Endothelial cell of umbilical vein (primary cell): ENCODE measurements around the gene NDFIP1. TPM values are rescaled to one million over a fixed set of nuclear protein-coding genes. Genes with fewer than 3 reads are reported as not detected.

ENCODE experiments used
- BruUV-seq: library from RNA; stranded (reverse); fragments of 400-500 nt; replicated peaks from 2 replicates; lab custom pipeline; 2021; lab: Mats Ljungman, UMichigan
- CTCF ChIA-PET: fragments of 300-600, 350-600 bp; sonication (Branson Sonifier 250); formaldehyde crosslinking; loops from one replicate; lab custom pipeline; 2021; ENCODE audit warnings: antibody characterized with exemption, inconsistent platforms; lab: Charles Lee
- POLR2A ChIA-PET: fragments of 300-600, 350-600 bp; sonication (Branson Sonifier 250); formaldehyde crosslinking; loops from one replicate; lab custom pipeline; 2021; ENCODE audit warnings: antibody characterized with exemption, inconsistent platforms; lab: Charles Lee
- DNase-seq: peaks from one replicate; pipeline ENCODE4 v3.0.0-alpha.2; 2011; ENCODE audit warnings: low read depth, low spot score
- FAIRE-seq: peaks from 2 replicates; lab custom pipeline; 2011; peaks lifted over from hg19 to GRCh38; lab: Jason Lieb, UNC
- H2AFZ ChIP-seq: 2 replicates; pipeline ENCODE4 v1.6.0; 2012; ENCODE audit warnings: low read depth, low read length, control low read depth, inconsistent platforms
- H3K27ac ChIP-seq: 2 replicates; pipeline ENCODE4 v1.5.1; 2011; ENCODE audit warnings: low read depth, mild to moderate bottlenecking, control low read depth, low read length, moderate library complexity; ENCODE audit not compliant: insufficient read depth
- H3K27me3 ChIP-seq, 2 experiments: 2 replicates each; pipeline versions ENCODE4 v1.6.0 to v1.6.1; 2011; ENCODE audit warnings: low read length in 2 of 2, mixed read lengths in 1 of 2; ENCODE audit not compliant: control insufficient read depth in 2 of 2, insufficient read depth in 2 of 2
- H3K36me3 ChIP-seq, 2 experiments: 2 replicates in 1 of 2; 3 replicates in 1 of 2; pipeline ENCODE4 v1.5.1; 2011; ENCODE audit warnings: low read length in 2 of 2, mild to moderate bottlenecking in 1 of 2, moderate library complexity in 1 of 2; ENCODE audit not compliant: control insufficient read depth in 2 of 2, insufficient read depth in 2 of 2; ENCODE audit errors: extremely low read depth in 1 of 2
- H3K4me1 ChIP-seq: 3 replicates; pipeline ENCODE4 v1.5.1; 2011; ENCODE audit warnings: mild to moderate bottlenecking, low read length; ENCODE audit not compliant: control insufficient read depth, insufficient read depth; ENCODE audit errors: extremely low read depth
- H3K4me2 ChIP-seq: 2 replicates; pipeline ENCODE4 v1.6.1; 2011; ENCODE audit warnings: low read length, control low read depth, mixed read lengths; ENCODE audit not compliant: insufficient read depth
- H3K4me3 ChIP-seq, 3 experiments: fragments of 200-600 bp in 1 of 3; sonication (generic), shearing (Covaris generic) in 1 of 3; replicated peaks in 1 of 3; 2 replicates each; pipeline ENCODE4 v1.5.1; 2011 to 2016; ENCODE audit warnings: control low read depth in 3 of 3, low read length in 3 of 3, mild to moderate bottlenecking in 2 of 3, inconsistent platforms in 1 of 3, low read depth in 1 of 3, moderate library complexity in 1 of 3; ENCODE audit not compliant: insufficient read depth in 1 of 3
- H3K79me2 ChIP-seq: 2 replicates; pipeline ENCODE4 v1.6.0; 2012; ENCODE audit warnings: low read length, inconsistent platforms; ENCODE audit not compliant: control insufficient read depth, insufficient read depth
- H3K9ac ChIP-seq: replicated peaks from 2 replicates; pipeline ENCODE3; 2011; ENCODE audit warnings: low read length, control low read depth; ENCODE audit not compliant: insufficient read depth; ENCODE audit errors: extremely low read depth
- H3K9me1 ChIP-seq: replicated peaks from 3 replicates; pipeline ENCODE4 v1.6.0; 2011; ENCODE audit warnings: mild to moderate bottlenecking, low read length; ENCODE audit not compliant: control insufficient read depth, insufficient read depth; ENCODE audit errors: extremely low read depth
- H3K9me3 ChIP-seq: replicated peaks from 2 replicates; pipeline ENCODE4 v1.5.1; 2012; ENCODE audit warnings: low read length, inconsistent platforms; ENCODE audit not compliant: control insufficient read depth, insufficient read depth
- H4K20me1 ChIP-seq: replicated peaks from 2 replicates; pipeline ENCODE3; 2011; ENCODE audit warnings: mild to moderate bottlenecking, low read length; ENCODE audit not compliant: control insufficient read depth, insufficient read depth; ENCODE audit errors: extremely low read depth
- CTCF ChIP-seq, 2 donors: IDR thresholded peaks; 1 replicate in 1 of 2; 2 replicates in 1 of 2; pipeline ENCODE4 v1.5.1; 2011; ENCODE audit warnings: low read length in 2 of 2, mild to moderate bottlenecking in 2 of 2, moderate library complexity in 2 of 2, control low read depth in 1 of 2, inconsistent platforms in 1 of 2, low read depth in 1 of 2; ENCODE audit not compliant: insufficient read depth in 1 of 2; ENCODE audit errors: extremely low read depth in 1 of 2
- GATA2 ChIP-seq: IDR thresholded peaks from 2 replicates; pipeline ENCODE4 v1.7.0; 2011; ENCODE audit warnings: low read depth, mild to moderate bottlenecking, moderate library complexity, mixed read lengths, low read length; ENCODE audit not compliant: insufficient read length, insufficient read depth
- MAX ChIP-seq: IDR thresholded peaks from 2 replicates; pipeline ENCODE4 v1.6.1; 2011; ENCODE audit not compliant: insufficient read depth, insufficient read length
- MYC ChIP-seq: IDR thresholded peaks from one replicate; pipeline ENCODE4 v1.6.1; 2011; ENCODE audit warnings: mild to moderate bottlenecking, low read depth, low read length
- dilution Hi-C: fragments of 300-500 bp; cut with MboI; formaldehyde crosslinking; loops from one replicate; pipeline ENCODE4 v1.15.0; 2019; ENCODE audit warnings: low sequenced_read_pairs; ENCODE audit not compliant: extremely low pct_ligation_motif_present
- intact Hi-C: fragments of 100-400 bp; cut with micrococcal nuclease; formaldehyde crosslinking; loops from one replicate; pipeline ENCODE4 v1.10.0; 2022
- polyA plus RNA-seq, 4 experiments: library from polyadenylated mRNA; depleted of rRNA in 3 of 4; stranded (reverse) in 3 of 4; unstranded in 1 of 4; fragments of >200 nt; gene quantifications; 2 replicates each; pipeline versions ENCODE4 v1.2.1 to v1.2.3, GENCODE V29; 2011 to 2012; ENCODE audit warnings: missing spikeins in 1 of 4
- total RNA-seq: library from RNA; stranded (reverse); gene quantifications from 2 replicates; pipeline ENCODE4 v1.2.3, GENCODE V29; 2021

The NDFIP1 gene
- total and polyA plus RNA-seq, 2 donors (not counting 3 experiments of a cell fraction or from before 2014, with no cell fraction given): 12.3 to 42.6 TPM

- no TSS peak for BruUV-seq
- Histone ChIP-seq H2AFZ (no peak overlapping the region), H3K27me3 (no peaks in the 10 kb centered on the region), H3K9ac (no peak overlapping the region), H4K20me1 (no peaks in the 10 kb centered on the region), H3K79me2 (no peaks in the 10 kb centered on the region), H3K36me3 (no peaks in the 10 kb centered on the region), H3K4me3 (no peak overlapping the region), H3K9me3 (no peaks in the 10 kb centered on the region), H3K4me2 (no peak overlapping the region), H3K9me1 (no peaks in the 10 kb centered on the region), H3K27ac (no peak overlapping the region), H3K4me1 (peaks cover 9% of the 10 kb centered on the region)
- FAIRE-seq: peak; percentile 74
- POLR2A ChIA-PET: interaction anchor here (0.7 kb wide), 1 partner anchor 92 kb away, joined by 7 read pairs; no protein-coding TSS in a partner anchor
- TF ChIP-seq MYC: no peak
- dilution Hi-C loops: no loop called here
- peak; percentile 29 for DNase-seq
- intact Hi-C loops: no loop called here
- CTCF ChIA-PET: interaction anchor here (1.2 kb wide), 1 partner anchor 11 kb away, joined by 4 read pairs; no protein-coding TSS in a partner anchor
Measured at GRCh38 chr5:142156839-142157463, 48.4 kb downstream of the NDFIP1 start.

- no TSS peak for BruUV-seq
- ChIA-PET CTCF (no interaction called here), POLR2A (no interaction called here)
- dilution Hi-C loops (no loop called here), intact Hi-C loops (no loop called here)
- no peaks in the 10 kb centered on the region for H3K4me1 ChIP-seq
- no peak overlapping the region for H3K4me2 ChIP-seq
- no peak overlapping the region for H3K9ac ChIP-seq
- H3K4me3 ChIP-seq: no peak overlapping the region
- no peak for FAIRE-seq
- DNase-seq: no peak
- no peaks in the 10 kb centered on the region for H3K36me3 ChIP-seq
- H3K9me1 ChIP-seq: no peaks in the 10 kb centered on the region
- H3K79me2 ChIP-seq: no peaks in the 10 kb centered on the region
- no peaks in the 10 kb centered on the region for H3K27me3 ChIP-seq
- H3K27ac ChIP-seq: no peak overlapping the region
- H2AFZ ChIP-seq: no peak overlapping the region
- H4K20me1 ChIP-seq: no peaks in the 10 kb centered on the region
- no peaks in the 10 kb centered on the region for H3K9me3 ChIP-seq
- no peak for TF ChIP-seq MAX
- no peak for TF ChIP-seq MYC
- TF ChIP-seq GATA2: no peak
- no peak for TF ChIP-seq CTCF (IDR thresholded peaks at IDR 0.05; ENCODE audit: extremely low read depth in 1 of 2, insufficient read depth in 1 of 2, low read depth in 1 of 2, low read length in 2 of 2)
Measured at GRCh38 chr5:142159354-142159753, 50.8 kb downstream of the NDFIP1 start.
